Urinary bladder (tissue), 4 donors: Measurements from ENCODE around the gene PCDHA2. TPM values are rescaled to one million over a fixed set of nuclear protein-coding genes. Genes with fewer than 3 reads are reported as not detected.
"Not testable (repeated sequence)": the region's sequence is repeated elsewhere in the genome, so short reads cannot be mapped to it uniquely, and the experiment has no call there.

Experiments used
- DNase-seq: peaks from one replicate; pipeline ENCODE4 v3.0.0-alpha.2; 2015; ENCODE audit errors: extremely low spot score
- H3K27ac ChIP-seq: one replicate; pipeline ENCODE4 v1.5.1; 2013; ENCODE audit warnings: low read depth, mild to moderate bottlenecking, moderate library complexity
- H3K36me3 ChIP-seq: one replicate; pipeline ENCODE4 v1.6.1; 2013; ENCODE audit warnings: mild to moderate bottlenecking, moderate library complexity; ENCODE audit not compliant: insufficient read depth
- H3K4me1 ChIP-seq: one replicate; pipeline ENCODE4 v1.6.1; 2013; ENCODE audit warnings: mild to moderate bottlenecking, moderate library complexity; ENCODE audit not compliant: insufficient read depth
- H3K4me3 ChIP-seq: one replicate; pipeline ENCODE4 v1.5.1; 2013; ENCODE audit warnings: low read depth, low read length
- WGBS: extraction: QIAGEN DNeasy Blood & Tissue Kit; methylation state at CpG from one replicate; pipeline ENCODE4 v1.1.7; 2013; 5-methylcytosine and 5-hydroxymethylcytosine counted together
- polyA plus RNA-seq: library from polyadenylated mRNA; stranded (reverse); fragments of 200-250 nt; gene quantifications from one replicate; pipeline ENCODE4 v1.2.3, GENCODE V29; 2013
- total RNA-seq: library from RNA; depleted of rRNA; stranded (reverse); fragments of >200 nt; gene quantifications from one replicate; pipeline ENCODE4 v1.2.3, GENCODE V29; 2014
- donor health status: healthy with polysubstance abuse.
- donor health status: healthy.

Gene PCDHA2
- total and polyA plus RNA-seq, 2 donors: 0.08 to 0.37 TPM

GRCh38 chr5:140829511-140830501, 35.2 kb downstream of the PCDHA2 start:
- not testable (repeated sequence) for DNase-seq, H3K36me3 ChIP-seq, H3K4me1 ChIP-seq, H3K4me3 ChIP-seq, H3K27ac ChIP-seq
- 43% methylated on average over 106 of the region's 106 CpGs for WGBS

DNA sequence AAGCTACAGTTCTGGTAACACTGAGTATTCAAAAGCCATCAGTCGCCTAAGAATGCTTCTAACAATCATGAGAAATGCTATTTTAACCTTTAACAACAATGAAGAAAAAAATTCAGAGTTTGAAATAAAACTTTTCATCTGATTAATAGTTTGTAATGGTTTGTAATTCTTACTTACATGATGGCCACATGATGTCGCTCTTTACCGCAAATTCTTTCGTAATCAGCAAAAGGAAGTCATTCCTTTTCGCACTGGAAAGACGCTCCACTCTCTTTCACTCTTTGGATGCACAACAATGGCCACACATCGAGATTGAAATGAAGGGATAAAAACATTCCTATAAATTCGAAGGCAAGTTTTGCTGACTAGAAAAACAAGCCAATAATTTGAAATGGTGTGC, 39.3 kb downstream of the PCDHA2 start, which contains the start of gene PCDHA7:
TSS of gene PCDHA7 (plus strand) at position 277 of the 400 bp plus-strand sequence. CDS start at position 392, 115 bp downstream.
- no peak within 1 kb of the TSS for H3K4me3 ChIP-seq
- H3K4me1 ChIP-seq: no peaks in the 10 kb centered on the region
- H3K27ac ChIP-seq: no peak within 1 kb of the TSS
- 10% methylated on average over 8 of the region's 8 CpGs for WGBS
- no peaks in the 10 kb centered on the region for H3K36me3 ChIP-seq
- DNase-seq: no peak

DNA sequence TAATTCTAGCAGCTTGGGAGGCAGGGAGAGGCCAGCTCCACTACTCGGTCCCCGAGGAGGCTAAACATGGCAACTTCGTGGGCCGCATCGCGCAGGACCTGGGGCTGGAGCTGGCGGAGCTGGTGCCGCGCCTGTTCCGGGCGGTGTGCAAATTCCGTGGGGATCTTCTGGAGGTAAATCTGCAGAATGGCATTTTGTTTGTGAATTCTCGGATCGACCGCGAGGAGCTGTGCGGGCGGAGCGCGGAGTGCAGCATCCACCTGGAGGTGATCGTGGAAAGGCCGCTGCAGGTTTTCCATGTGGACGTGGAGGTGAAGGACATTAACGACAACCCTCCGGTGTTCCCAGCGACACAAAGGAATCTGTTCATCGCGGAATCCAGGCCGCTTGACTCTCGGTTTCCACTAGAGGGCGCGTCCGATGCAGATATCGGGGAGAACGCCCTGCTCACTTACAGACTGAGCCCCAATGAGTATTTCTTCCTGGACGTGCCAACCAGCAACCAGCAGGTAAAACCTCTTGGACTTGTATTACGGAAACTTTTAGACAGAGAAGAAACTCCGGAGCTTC, 39.9 kb downstream of the PCDHA2 start:
- DNase-seq, H3K4me1 ChIP-seq, H3K4me3 ChIP-seq, H3K36me3 ChIP-seq, H3K27ac ChIP-seq: not testable (repeated sequence)
- WGBS: 22% methylated on average over 26 of the region's 38 CpGs

GRCh38 chr5:140835622-140836510, 41.2 kb downstream of the PCDHA2 start:
- H3K36me3 ChIP-seq: no peaks in the 10 kb centered on the region
- H3K27ac ChIP-seq: no peak overlapping the region
- H3K4me3 ChIP-seq: no peak overlapping the region
- 44% methylated on average over 103 of the region's 103 CpGs for WGBS
- DNase-seq: no peak
- no peaks in the 10 kb centered on the region for H3K4me1 ChIP-seq

DNA sequence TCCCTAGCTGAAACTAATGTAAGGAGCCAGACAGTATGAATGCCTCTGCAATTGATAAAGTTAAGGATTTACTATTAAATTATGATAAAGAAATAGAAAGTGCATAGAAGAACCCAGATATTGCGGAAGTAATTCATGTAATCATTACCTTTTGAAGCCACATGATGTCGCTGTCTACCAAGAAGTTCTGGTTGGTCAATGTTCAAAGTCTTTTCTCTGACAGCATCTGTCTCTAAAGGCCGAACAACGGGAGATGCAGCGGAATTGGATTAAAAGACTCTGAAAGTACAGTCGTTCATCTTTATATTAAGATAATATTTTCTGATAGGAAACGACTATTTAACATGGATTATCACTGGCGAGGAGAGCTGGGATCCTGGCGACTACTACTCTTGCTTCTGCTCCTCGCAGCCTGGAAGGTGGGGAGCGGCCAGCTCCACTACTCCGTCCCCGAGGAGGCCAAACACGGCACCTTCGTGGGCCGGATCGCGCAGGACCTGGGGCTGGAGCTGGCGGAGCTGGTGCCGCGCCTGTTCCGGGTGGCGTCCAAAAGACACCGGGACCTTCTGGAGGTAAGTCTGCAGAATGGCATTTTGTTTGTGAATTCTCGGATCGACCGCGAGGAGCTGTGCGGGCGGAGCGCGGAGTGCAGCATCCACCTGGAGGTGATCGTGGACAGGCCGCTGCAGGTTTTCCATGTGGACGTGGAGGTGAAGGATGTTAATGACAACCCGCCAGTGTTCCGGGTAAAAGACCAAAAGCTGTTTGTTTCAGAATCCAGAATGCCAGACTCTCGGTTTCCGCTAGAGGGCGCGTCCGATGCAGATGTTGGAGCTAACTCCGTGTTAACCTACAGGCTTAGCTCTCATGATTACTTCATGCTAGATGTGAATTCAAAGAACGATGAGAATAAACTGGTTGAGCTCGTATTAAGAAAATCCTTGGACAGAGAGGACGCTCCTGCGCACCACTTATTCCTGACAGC, 46.6 kb downstream of the PCDHA2 start, which contains the start of gene PCDHA8:
TSS of gene PCDHA8 (plus strand) at position 210 of the 985 bp plus-strand sequence. CDS start at position 345, 135 bp downstream.
- no peaks in the 10 kb centered on the region for H3K4me1 ChIP-seq
- no peaks in the 10 kb centered on the region for H3K36me3 ChIP-seq
- no peak for DNase-seq
- H3K27ac ChIP-seq: no peak within 1 kb of the TSS
- 20% methylated on average over 47 of the region's 47 CpGs for WGBS
- no peak within 1 kb of the TSS for H3K4me3 ChIP-seq

DNA sequence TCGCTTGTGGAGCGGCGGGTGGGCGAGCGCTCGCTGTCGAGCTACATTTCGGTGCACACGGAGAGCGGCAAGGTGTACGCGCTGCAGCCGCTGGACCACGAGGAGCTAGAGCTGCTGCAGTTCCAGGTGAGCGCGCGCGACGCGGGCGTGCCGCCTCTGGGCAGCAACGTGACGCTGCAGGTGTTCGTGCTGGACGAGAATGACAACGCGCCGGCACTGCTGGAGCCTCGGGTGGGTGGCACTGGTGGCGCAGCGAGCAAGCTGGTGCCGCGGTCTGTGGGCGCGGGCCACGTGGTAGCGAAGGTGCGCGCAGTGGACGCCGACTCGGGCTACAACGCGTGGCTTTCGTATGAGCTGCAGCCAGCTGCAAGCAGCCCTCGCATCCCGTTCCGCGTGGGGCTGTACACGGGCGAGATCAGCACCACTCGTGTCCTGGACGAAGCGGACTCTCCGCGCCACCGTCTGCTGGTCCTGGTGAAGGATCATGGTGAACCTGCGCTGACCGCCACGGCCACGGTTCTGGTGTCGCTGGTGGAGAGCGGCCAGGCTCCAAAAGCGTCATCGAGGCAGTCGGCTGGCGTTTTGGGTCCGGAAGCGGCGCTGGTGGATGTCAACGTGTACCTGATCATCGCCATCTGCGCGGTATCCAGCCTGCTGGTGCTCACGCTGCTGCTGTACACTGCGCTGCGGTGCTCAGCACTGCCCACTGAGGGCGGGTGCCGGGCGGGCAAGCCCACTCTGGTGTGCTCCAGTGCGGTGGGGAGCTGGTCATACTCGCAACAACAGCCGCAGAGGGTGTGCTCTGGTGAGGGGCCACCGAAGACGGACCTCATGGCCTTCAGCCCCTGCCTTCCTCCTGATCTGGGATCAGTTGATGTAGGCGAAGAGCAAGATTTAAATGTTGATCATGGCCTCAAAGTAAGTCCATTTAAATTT, 48.4 kb downstream of the PCDHA2 start:
- Histone ChIP-seq H3K4me3 (no peak overlapping the region), H3K4me1 (no peaks in the 10 kb centered on the region), H3K27ac (no peak overlapping the region), H3K36me3 (no peaks in the 10 kb centered on the region)
- 47% methylated on average over 86 of the region's 87 CpGs for WGBS
- no peak for DNase-seq

Other genes starting within 250 kb of the PCDHA2 start
- 0.69 TPM for gene EIF4EBP3, start 247.2 kb upstream of the PCDHA2 start, total RNA-seq
- 33.2 TPM for gene EIF4EBP3, start 247.2 kb upstream of the PCDHA2 start, polyA plus RNA-seq
- gene SRA1, start 237.4 kb upstream of the PCDHA2 start, total RNA-seq: 13.7 TPM
- gene SRA1, start 237.4 kb upstream of the PCDHA2 start, polyA plus RNA-seq: 22.1 TPM
- gene APBB3, start 230.3 kb upstream of the PCDHA2 start, total RNA-seq: 15.3 TPM
- gene APBB3, start 230.3 kb upstream of the PCDHA2 start, polyA plus RNA-seq: 27.2 TPM
- gene SLC35A4, start 230.0 kb upstream of the PCDHA2 start, total RNA-seq: 17.0 TPM
- gene SLC35A4, start 230.0 kb upstream of the PCDHA2 start, polyA plus RNA-seq: 69.7 TPM
- gene CD14, start 161.7 kb upstream of the PCDHA2 start, total RNA-seq: 57.6 TPM
- 60.6 TPM for gene CD14, start 161.7 kb upstream of the PCDHA2 start, polyA plus RNA-seq
- 12.2 TPM for gene TMCO6, start 155.4 kb upstream of the PCDHA2 start, total RNA-seq
- 22.3 TPM for gene TMCO6, start 155.4 kb upstream of the PCDHA2 start, polyA plus RNA-seq
- gene NDUFA2, start 147.2 kb upstream of the PCDHA2 start, total RNA-seq: 34.7 TPM
- gene NDUFA2, start 147.2 kb upstream of the PCDHA2 start, polyA plus RNA-seq: 117 TPM
- 58.7 TPM for gene IK, start 147.0 kb upstream of the PCDHA2 start, total RNA-seq
- gene IK, start 147.0 kb upstream of the PCDHA2 start, polyA plus RNA-seq: 113 TPM
- 12.7 TPM for gene WDR55, start 129.9 kb upstream of the PCDHA2 start, total RNA-seq
- 13.5 TPM for gene WDR55, start 129.9 kb upstream of the PCDHA2 start, polyA plus RNA-seq
- not detected for gene DND1, start 121.3 kb upstream of the PCDHA2 start, total RNA-seq
- gene DND1, start 121.3 kb upstream of the PCDHA2 start, polyA plus RNA-seq: 0.96 TPM
- gene HARS1, start 103.5 kb upstream of the PCDHA2 start, total RNA-seq: 31.9 TPM
- 50.5 TPM for gene HARS1, start 103.5 kb upstream of the PCDHA2 start, polyA plus RNA-seq
- gene HARS2, start 103.4 kb upstream of the PCDHA2 start, total RNA-seq: 28.1 TPM
- 24.9 TPM for gene HARS2, start 103.4 kb upstream of the PCDHA2 start, polyA plus RNA-seq
- gene ZMAT2, start 94.4 kb upstream of the PCDHA2 start, total RNA-seq: 25.9 TPM
- gene ZMAT2, start 94.4 kb upstream of the PCDHA2 start, polyA plus RNA-seq: 74.1 TPM
- gene PCDHA1, start 8.7 kb upstream of the PCDHA2 start, total RNA-seq: 0.21 TPM
- 0.03 TPM for gene PCDHA1, start 8.7 kb upstream of the PCDHA2 start, polyA plus RNA-seq
- 0.63 TPM for gene PCDHA3, start 6.2 kb downstream of the PCDHA2 start, total RNA-seq
- gene PCDHA3, start 6.2 kb downstream of the PCDHA2 start, polyA plus RNA-seq: 0.41 TPM
- gene PCDHA4, start 12.2 kb downstream of the PCDHA2 start, total RNA-seq: 1.1 TPM
- gene PCDHA4, start 12.2 kb downstream of the PCDHA2 start, polyA plus RNA-seq: 0.28 TPM
- gene PCDHA5, start 26.8 kb downstream of the PCDHA2 start, total RNA-seq: 0.69 TPM
- gene PCDHA5, start 26.8 kb downstream of the PCDHA2 start, polyA plus RNA-seq: 0.05 TPM
- 0.95 TPM for gene PCDHA6, start 33.1 kb downstream of the PCDHA2 start, total RNA-seq
- 0.22 TPM for gene PCDHA6, start 33.1 kb downstream of the PCDHA2 start, polyA plus RNA-seq
- 0.26 TPM for gene PCDHA7, start 39.4 kb downstream of the PCDHA2 start, total RNA-seq
- 0.14 TPM for gene PCDHA7, start 39.4 kb downstream of the PCDHA2 start, polyA plus RNA-seq
- 0.21 TPM for gene PCDHA8, start 46.3 kb downstream of the PCDHA2 start, total RNA-seq
- gene PCDHA8, start 46.3 kb downstream of the PCDHA2 start, polyA plus RNA-seq: 0.06 TPM
- 0.90 TPM for gene PCDHA9, start 53.5 kb downstream of the PCDHA2 start, total RNA-seq
- gene PCDHA9, start 53.5 kb downstream of the PCDHA2 start, polyA plus RNA-seq: 0.03 TPM
- 1.1 TPM for gene PCDHA10, start 61.0 kb downstream of the PCDHA2 start, total RNA-seq
- 0.13 TPM for gene PCDHA10, start 61.0 kb downstream of the PCDHA2 start, polyA plus RNA-seq
- gene PCDHA11, start 74.1 kb downstream of the PCDHA2 start, total RNA-seq: 1.6 TPM
- 0.06 TPM for gene PCDHA11, start 74.1 kb downstream of the PCDHA2 start, polyA plus RNA-seq
- gene PCDHA12, start 80.5 kb downstream of the PCDHA2 start, total RNA-seq: 0.90 TPM
- gene PCDHA12, start 80.5 kb downstream of the PCDHA2 start, polyA plus RNA-seq: 0.03 TPM
- 0.74 TPM for gene PCDHA13, start 87.3 kb downstream of the PCDHA2 start, total RNA-seq
- gene PCDHA13, start 87.3 kb downstream of the PCDHA2 start, polyA plus RNA-seq: 0.18 TPM
- 1.5 TPM for gene PCDHAC1, start 131.4 kb downstream of the PCDHA2 start, total RNA-seq
- gene PCDHAC1, start 131.4 kb downstream of the PCDHA2 start, polyA plus RNA-seq: 0.13 TPM
- 3.0 TPM for gene PCDHAC2, start 171.6 kb downstream of the PCDHA2 start, total RNA-seq
- 0.67 TPM for gene PCDHAC2, start 171.6 kb downstream of the PCDHA2 start, polyA plus RNA-seq